HL-60 (cell line): Measurements from ENCODE around the gene FAF1.

ENCODE experiments used
- GABPA ChIP-seq: IDR thresholded peaks from 2 replicates; pipeline ENCODE4 v1.6.1; 2012; ENCODE audit warnings: low read depth
- POLR2AphosphoS5 ChIP-seq: IDR thresholded peaks from 2 replicates; pipeline ENCODE4 v1.6.1; 2012; ENCODE audit warnings: low read depth
- TF ChIP-seq, protein P1 (sequence below): IDR thresholded peaks from one replicate; pipeline ENCODE4 v1.5.1; 2011; ENCODE audit warnings: low read length, control low read depth, inconsistent platforms; ENCODE audit not compliant: insufficient read depth
- TF ChIP-seq, protein P2 (sequence below): IDR thresholded peaks from 2 replicates; pipeline ENCODE4 v1.6.1; 2012; ENCODE audit warnings: low read depth; ENCODE audit not compliant: insufficient replicate concordance

DNA sequence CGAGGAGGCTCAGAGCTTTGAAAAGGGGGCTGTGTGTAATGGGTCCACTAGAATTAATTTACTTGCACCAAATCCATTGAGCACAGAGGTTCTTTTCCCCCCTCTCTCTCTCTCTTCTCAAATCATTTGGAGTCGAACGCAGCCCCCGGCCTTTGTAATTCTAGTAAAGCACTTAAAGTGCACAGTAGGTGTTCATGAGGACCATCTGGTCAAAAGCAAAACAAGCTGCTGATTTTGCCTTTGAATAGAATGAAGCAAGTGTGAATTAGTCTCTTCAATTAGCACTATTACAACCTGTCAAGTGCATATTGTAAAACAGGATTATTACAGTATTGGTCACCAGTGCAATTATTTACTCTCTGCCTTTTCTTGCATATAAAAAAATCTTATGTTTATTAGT is 259.9 kb downstream of the FAF1 start:
- TF ChIP-seq, protein P1, sequence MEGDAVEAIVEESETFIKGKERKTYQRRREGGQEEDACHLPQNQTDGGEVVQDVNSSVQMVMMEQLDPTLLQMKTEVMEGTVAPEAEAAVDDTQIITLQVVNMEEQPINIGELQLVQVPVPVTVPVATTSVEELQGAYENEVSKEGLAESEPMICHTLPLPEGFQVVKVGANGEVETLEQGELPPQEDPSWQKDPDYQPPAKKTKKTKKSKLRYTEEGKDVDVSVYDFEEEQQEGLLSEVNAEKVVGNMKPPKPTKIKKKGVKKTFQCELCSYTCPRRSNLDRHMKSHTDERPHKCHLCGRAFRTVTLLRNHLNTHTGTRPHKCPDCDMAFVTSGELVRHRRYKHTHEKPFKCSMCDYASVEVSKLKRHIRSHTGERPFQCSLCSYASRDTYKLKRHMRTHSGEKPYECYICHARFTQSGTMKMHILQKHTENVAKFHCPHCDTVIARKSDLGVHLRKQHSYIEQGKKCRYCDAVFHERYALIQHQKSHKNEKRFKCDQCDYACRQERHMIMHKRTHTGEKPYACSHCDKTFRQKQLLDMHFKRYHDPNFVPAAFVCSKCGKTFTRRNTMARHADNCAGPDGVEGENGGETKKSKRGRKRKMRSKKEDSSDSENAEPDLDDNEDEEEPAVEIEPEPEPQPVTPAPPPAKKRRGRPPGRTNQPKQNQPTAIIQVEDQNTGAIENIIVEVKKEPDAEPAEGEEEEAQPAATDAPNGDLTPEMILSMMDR, result no peak
- TF ChIP-seq GABPA (no peak), POLR2AphosphoS5 (no peak)
- TF ChIP-seq, protein P2, sequence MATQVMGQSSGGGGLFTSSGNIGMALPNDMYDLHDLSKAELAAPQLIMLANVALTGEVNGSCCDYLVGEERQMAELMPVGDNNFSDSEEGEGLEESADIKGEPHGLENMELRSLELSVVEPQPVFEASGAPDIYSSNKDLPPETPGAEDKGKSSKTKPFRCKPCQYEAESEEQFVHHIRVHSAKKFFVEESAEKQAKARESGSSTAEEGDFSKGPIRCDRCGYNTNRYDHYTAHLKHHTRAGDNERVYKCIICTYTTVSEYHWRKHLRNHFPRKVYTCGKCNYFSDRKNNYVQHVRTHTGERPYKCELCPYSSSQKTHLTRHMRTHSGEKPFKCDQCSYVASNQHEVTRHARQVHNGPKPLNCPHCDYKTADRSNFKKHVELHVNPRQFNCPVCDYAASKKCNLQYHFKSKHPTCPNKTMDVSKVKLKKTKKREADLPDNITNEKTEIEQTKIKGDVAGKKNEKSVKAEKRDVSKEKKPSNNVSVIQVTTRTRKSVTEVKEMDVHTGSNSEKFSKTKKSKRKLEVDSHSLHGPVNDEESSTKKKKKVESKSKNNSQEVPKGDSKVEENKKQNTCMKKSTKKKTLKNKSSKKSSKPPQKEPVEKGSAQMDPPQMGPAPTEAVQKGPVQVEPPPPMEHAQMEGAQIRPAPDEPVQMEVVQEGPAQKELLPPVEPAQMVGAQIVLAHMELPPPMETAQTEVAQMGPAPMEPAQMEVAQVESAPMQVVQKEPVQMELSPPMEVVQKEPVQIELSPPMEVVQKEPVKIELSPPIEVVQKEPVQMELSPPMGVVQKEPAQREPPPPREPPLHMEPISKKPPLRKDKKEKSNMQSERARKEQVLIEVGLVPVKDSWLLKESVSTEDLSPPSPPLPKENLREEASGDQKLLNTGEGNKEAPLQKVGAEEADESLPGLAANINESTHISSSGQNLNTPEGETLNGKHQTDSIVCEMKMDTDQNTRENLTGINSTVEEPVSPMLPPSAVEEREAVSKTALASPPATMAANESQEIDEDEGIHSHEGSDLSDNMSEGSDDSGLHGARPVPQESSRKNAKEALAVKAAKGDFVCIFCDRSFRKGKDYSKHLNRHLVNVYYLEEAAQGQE, result no peak
